GM12892 (cell line): ENCODE measurements around the gene RFC5.
A peak's percentile ranks its signal among the peaks of the same experiment; 100 is the strongest.

Source experiments
- DNase-seq: peaks from one replicate; pipeline ENCODE4 v3.0.0; 2011; ENCODE audit not compliant: insufficient read length
- FAIRE-seq: peaks from 2 replicates; lab custom pipeline; 2011; peaks lifted over from hg19 to GRCh38; lab: Jason Lieb, UNC
- POLR2A ChIP-seq: IDR thresholded peaks from 2 replicates; pipeline ENCODE4 v1.6.1; 2011; ENCODE audit warnings: low read depth, low read length, control low read depth
- POLR2AphosphoS5 ChIP-seq: IDR thresholded peaks from 2 replicates; pipeline ENCODE4 v1.6.1; 2011; ENCODE audit warnings: low read depth, low read length, control low read depth
- TAF1 ChIP-seq: IDR thresholded peaks from 2 replicates; pipeline ENCODE4 v1.6.1; 2011; ENCODE audit warnings: low read depth, mild to moderate bottlenecking, control low read depth, low read length, borderline replicate concordance

The RFC5 gene

GRCh38 chr12:118042091-118042490 is 25.6 kb downstream of the RFC5 start:
- FAIRE-seq = no peak
- DNase-seq = no peak
- no peak for TF ChIP-seq POLR2AphosphoS5
- TF ChIP-seq TAF1 = no peak
- TF ChIP-seq POLR2A = no peak

GRCh38 chr12:118044075-118044474 is 27.6 kb downstream of the RFC5 start:
- no peak for FAIRE-seq
- no peak for DNase-seq
- TF ChIP-seq TAF1 (no peak), POLR2A (no peak), POLR2AphosphoS5 (no peak)

- FAIRE-seq = no peak
- no peak for DNase-seq
- TF ChIP-seq TAF1 (no peak), POLR2AphosphoS5 (no peak), POLR2A (no peak)
Observed at GRCh38 chr12:118044577-118044976, 28.1 kb downstream of the RFC5 start.

GRCh38 chr12:118046430-118046829 is 29.9 kb downstream of the RFC5 start:
- no peak for DNase-seq
- no peak for TF ChIP-seq POLR2A
- TF ChIP-seq POLR2AphosphoS5 = no peak
- no peak for TF ChIP-seq TAF1
- no peak for FAIRE-seq

- no peak for TF ChIP-seq POLR2AphosphoS5
- no peak for TF ChIP-seq POLR2A
- TF ChIP-seq TAF1 = no peak
- FAIRE-seq (no peak), DNase-seq (no peak)
Observed at GRCh38 chr12:118050972-118051910, 34.7 kb downstream of the RFC5 start.

GRCh38 chr12:118052324-118053070 is 36.0 kb downstream of the RFC5 start:
- no peak for DNase-seq
- TF ChIP-seq POLR2AphosphoS5 (no peak), TAF1 (no peak), POLR2A (no peak)
- FAIRE-seq = no peak

- no peak for TF ChIP-seq POLR2AphosphoS5
- TF ChIP-seq POLR2A = no peak
- TF ChIP-seq TAF1 = no peak
- FAIRE-seq = no peak
- DNase-seq = no peak
Observed at GRCh38 chr12:118053071-118053985, 36.8 kb downstream of the RFC5 start.

- FAIRE-seq = peak; percentile 14
- no peak for TF ChIP-seq POLR2A
- TF ChIP-seq TAF1 = no peak
- no peak for TF ChIP-seq POLR2AphosphoS5
- peak; percentile 30 for DNase-seq
Observed at GRCh38 chr12:118055144-118055557, 38.6 kb downstream of the RFC5 start.

GRCh38 chr12:118055865-118056773 is 39.6 kb downstream of the RFC5 start:
- DNase-seq (no peak), FAIRE-seq (no peak)
- TF ChIP-seq POLR2AphosphoS5 = no peak
- no peak for TF ChIP-seq POLR2A
- no peak for TF ChIP-seq TAF1

- DNase-seq = no peak
- FAIRE-seq = no peak
- no peak for TF ChIP-seq POLR2A
- TF ChIP-seq POLR2AphosphoS5 = no peak
- TF ChIP-seq TAF1 = no peak
Observed at GRCh38 chr12:118058227-118058626, 41.7 kb downstream of the RFC5 start.

- no peak for FAIRE-seq
- no peak for TF ChIP-seq TAF1
- TF ChIP-seq POLR2AphosphoS5 = no peak
- TF ChIP-seq POLR2A = no peak
- no peak for DNase-seq
Observed at GRCh38 chr12:118058881-118059280, 42.4 kb downstream of the RFC5 start.
